Adrenal gland (tissue), 5 donors: ENCODE data around the gene CAMK1.

Experiments
- POLR2A ChIP-seq, 2 donors: fragments of 450-650 bp; IDR thresholded peaks; one replicate each; pipeline ENCODE4 v1.6.1; 2017; ENCODE audit warnings: antibody characterized with exemption in 2 of 2, mild to moderate bottlenecking in 2 of 2, moderate library complexity in 1 of 2
- TF ChIP-seq, protein P1 (sequence below), 6 experiments: fragments of 450-650 bp in 4 of 6; fragments of 200-600 bp in 2 of 6; sonication (generic) in 1 of 6; IDR thresholded peaks; 1 replicate in 5 of 6; 2 replicates in 1 of 6; pipeline versions ENCODE4 v1.5.1 to v1.8.0; 2016 to 2021; ENCODE audit warnings: antibody characterized with exemption in 6 of 6, mild to moderate bottlenecking in 2 of 6, moderate library complexity in 1 of 6
- donor health status: DM: no; HTN: no; CAD: no.

DNA sequence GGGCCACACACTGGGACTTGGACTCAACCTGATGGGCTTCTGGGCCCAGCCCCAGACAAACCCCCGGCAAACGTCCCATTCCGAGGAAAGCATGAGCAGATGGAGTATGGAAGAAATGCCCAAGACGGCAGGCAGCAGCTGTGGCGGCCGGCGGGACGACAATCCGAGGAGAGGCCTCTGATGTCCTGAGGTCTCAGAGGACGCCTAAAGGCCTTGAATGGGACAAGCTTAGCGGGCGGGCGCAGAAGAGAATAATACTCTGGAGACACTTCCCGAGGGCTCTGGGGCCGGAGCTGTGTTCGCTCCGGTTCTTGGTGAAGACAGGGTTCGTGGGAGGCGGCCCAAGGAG lies 20.5 kb downstream of the CAMK1 start:
- TF ChIP-seq, protein P1, sequence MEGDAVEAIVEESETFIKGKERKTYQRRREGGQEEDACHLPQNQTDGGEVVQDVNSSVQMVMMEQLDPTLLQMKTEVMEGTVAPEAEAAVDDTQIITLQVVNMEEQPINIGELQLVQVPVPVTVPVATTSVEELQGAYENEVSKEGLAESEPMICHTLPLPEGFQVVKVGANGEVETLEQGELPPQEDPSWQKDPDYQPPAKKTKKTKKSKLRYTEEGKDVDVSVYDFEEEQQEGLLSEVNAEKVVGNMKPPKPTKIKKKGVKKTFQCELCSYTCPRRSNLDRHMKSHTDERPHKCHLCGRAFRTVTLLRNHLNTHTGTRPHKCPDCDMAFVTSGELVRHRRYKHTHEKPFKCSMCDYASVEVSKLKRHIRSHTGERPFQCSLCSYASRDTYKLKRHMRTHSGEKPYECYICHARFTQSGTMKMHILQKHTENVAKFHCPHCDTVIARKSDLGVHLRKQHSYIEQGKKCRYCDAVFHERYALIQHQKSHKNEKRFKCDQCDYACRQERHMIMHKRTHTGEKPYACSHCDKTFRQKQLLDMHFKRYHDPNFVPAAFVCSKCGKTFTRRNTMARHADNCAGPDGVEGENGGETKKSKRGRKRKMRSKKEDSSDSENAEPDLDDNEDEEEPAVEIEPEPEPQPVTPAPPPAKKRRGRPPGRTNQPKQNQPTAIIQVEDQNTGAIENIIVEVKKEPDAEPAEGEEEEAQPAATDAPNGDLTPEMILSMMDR (IDR thresholded peaks at IDR 0.05) = peak in 2 of 6 experiments; percentile 12 to 13
- no peak for TF ChIP-seq POLR2A (IDR thresholded peaks at IDR 0.05)
